Caki2 (cell line): ENCODE data around the gene CPNE8. TPM values are rescaled to one million over a fixed set of nuclear protein-coding genes. Genes with fewer than 3 reads are reported as not detected.

Experiments
- DNase-seq: peaks from one replicate; pipeline ENCODE4 v3.0.0-alpha.2; 2015; ENCODE audit warnings: low read depth
- in situ Hi-C: cut with HindIII; loops from 2 replicates; pipeline ENCODE4 v1.10.0; 2016; ENCODE audit warnings: low sequenced_read_pairs, low pct_unique_long_range_greater_than_20kb, mixed read lengths
- total RNA-seq: library from RNA; depleted of rRNA; stranded (reverse); fragments of >200 nt; shearing (Covaris generic); gene quantifications from 2 replicates; pipeline ENCODE4 v1.2.3, GENCODE V29; 2014; ENCODE audit warnings: low replicate concordance

Gene CPNE8
- total RNA-seq, 1 experiment from 2014 or later: 20.4 TPM

DNA sequence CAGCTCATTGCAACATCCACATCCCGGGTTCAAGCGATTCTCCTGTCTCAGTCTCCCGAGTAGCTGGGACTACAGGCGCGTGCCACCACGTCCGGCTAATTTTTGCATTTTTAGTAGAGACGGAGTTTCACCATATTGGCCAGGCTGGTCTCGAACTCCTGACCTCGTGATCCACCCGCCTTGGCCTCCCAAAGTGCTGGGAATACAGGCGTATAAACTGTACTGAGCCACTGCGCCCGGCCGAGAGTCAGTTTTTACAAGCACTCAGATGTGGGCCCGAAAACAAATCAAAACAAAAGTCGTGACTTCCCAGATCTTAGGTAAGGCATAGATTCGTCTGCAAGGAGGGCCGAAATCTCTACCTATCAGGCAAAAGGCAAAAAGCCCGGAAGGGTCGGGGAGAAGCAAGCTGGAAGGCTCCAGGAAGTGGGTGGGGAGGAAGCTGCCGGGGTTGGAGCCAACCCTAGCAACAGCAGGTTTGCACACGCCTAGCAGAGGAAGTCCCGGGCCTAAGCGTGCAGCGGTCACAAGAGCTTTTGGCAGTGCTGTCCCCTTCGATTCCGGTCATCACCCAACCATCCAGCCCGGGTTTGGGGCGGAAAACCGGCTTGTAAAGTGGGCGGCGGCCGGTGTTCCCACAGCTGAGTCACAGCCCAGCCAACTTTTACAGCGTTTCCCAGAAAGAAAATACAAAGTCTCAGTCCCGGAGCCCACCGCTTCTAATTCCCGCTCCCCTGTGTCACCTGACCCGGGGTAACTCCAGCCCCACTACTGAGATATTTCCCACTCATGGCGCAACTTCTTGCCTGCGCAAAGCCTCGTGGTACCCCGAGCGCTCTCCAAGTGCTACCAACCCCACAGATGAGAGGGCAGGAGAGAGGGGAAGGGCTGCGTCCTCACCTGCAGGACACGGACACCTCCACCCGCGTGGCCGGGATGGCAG is 583 bp downstream of the CPNE8 start:
- in situ Hi-C loops: no loop called here
- DNase-seq: peak; percentile 88

DNA sequence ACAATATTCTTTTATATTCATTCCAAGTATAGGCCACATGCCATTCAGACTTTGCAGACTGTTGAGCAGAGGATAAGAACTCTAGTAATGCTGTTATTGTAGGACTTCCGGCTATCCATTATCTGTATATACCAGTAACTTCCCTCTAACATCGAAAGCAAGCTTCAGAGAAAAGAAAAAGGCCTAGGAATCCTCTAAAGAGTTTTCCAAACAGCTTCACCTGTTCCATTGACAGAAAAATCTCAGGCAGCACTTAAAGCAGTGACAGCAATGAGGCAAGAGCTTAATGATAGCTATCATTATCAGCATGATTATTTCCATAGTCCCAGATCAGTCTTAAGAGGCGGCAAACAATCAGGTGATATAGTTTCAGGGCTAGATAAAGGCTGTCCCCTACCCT is 1.8 kb downstream of the CPNE8 start:
- in situ Hi-C loops: no loop called here
- DNase-seq: no peak

DNA sequence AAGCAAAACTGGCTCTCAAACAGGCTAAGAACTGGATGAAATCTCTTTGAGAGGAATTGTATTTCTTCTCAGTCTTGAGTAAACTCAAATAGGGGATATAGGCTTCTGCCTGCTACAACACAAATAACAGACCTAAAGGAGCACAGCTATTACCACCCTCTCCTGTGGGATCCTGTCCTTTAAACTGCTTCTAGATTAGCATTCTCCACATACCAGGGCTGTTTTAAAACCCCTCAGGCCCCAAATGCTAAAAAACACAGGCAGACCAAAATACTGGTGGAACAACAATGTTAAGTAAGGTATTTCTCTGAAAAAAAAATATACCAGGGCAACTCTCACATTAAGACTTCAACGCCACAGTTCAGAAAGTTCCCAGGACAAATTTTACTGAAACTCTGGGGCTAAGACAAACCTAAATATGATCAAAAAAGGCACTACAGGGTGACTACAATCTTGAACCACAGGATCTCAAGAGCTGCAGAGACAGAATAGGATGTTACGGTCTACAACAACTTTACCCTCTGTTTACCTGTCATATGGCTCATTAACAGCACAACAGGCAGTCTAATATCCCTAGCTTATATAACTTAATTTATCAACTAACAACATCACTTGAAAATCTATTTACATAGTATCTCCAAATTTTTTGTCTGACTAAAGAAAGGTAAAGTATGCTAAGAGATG is 7.2 kb downstream of the CPNE8 start:
- no peak for DNase-seq
- in situ Hi-C loops: no loop called here

DNA sequence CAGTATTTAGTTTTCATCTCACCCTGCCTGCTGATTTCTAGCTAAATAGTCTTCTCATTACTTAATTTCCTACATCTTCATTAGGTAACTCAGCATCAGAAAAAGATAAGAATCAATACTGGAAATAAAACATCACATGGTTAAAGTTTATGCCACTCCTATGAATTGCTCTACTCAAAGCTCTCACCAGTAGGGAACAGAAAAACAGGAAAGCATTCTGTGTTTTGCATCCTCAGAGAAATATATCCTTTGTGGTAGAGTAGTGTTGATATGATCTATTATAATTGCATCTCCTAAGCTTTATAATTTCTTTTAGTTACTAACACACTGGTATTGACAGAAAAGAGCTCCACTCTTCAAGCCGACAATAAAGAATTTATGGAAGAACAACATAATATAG is 9.9 kb downstream of the CPNE8 start:
- in situ Hi-C loops: no loop called here
- DNase-seq: no peak

DNA sequence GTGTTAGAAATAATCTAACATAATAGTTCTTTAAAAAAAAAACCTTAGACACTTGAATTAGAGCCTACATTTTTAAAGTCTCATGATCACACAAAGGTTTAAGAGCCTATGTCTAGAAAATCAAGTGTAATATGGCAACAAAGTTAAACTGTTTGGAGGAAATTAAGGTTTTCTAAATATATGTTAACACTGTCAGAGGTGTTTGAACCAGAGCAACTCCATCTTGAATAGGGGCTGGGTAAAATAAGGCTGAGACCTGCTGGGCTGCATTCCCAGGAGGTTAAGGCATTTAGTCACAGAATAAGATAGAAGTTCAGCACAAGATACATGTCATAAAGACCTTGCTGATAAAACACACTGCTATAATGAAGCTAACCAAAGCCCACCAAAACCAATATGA is 12.4 kb downstream of the CPNE8 start:
- DNase-seq: no peak
- in situ Hi-C loops: no loop called here

DNA sequence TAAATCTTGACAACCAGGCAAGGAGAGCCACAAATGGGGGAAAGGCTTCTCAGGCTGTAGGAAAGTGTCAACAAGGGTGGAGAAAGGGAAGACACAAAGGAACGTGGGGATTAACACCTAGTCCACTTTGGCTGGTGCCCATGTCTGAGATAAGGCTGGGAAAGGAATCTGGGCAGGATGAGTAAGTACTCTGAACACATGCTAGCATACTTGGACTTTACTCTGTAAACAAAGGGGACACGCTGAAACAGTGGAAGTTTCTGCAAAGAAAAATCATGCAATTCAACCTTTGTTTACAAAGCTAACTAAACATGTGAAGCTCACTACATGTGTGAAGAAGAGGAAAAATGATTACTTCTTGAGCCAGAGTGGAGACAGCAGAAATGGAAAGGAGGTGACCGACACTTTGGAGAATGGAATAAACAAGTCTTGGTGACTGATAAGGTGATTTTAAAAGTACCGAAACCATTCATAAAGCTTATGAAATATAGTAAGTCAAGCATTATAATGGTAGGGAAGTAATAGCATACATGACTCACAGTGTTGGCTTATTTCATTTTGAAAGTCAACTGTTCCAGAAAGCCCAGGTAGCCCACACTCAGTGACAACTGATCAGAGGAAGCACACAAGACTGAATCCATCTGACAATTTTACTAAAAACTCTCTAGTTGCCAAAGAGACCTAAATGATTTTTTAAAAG is 13.2 kb downstream of the CPNE8 start:
- peak; percentile 58 for DNase-seq
- in situ Hi-C loops: no loop called here

DNA sequence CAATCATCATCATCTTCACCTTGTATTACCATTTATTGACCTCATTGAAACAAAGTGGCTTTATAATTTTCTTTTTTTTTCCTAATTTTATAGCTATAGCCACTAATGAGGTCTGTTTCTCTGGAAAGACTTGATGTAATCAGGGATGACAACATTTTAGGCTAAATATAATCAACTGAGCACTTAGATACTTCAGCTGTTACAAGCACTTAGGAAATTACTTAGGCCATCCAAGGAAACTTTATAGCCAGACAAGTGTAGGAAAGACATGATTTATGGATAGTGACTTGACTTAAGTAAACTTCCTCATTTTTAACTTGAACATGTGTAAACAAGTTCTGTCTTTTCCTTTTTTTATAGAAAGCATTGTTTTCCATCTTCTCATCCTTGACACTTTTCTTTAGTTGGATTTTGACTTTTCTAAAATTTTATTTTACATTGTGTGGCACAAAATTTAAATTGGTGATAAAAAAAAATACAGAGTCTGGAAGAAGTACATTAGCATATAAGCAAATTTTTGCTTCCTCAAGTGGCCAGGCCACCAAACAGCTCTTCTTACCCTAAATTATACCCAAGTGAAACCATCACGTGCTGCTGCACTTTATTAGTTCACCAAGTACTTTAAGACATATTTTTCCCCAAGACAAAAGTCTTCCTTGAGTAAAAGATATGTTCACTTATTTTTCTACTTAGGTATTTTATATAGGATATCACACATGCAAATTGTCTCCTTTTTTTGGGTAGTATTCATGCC is 15.1 kb downstream of the CPNE8 start:
- in situ Hi-C loops: no loop called here
- DNase-seq: no peak

DNA sequence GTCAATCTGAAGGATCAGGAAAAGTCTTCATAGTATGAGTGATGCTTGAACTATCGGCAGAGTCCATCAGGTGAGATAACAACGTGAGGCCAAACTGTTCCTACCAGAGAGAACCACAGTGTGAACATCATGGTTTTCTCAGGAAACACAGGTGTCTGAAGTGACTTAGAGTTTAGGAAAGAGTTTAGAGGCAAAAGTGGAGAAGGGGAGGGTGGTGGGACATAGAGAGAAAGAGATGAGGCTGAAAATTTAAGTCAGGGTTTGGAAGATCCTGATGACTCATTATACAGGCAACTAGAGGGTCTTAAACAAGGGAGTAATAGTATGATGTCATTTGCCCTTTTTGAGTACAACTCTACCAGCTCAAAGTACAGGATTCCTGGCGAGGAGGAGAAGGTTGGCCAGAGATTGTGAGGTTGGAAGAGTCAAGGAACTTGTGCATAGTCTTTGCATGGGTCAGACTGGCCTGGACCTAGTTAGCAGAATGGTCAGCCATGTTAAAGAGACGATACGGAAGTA is 16.0 kb downstream of the CPNE8 start:
- in situ Hi-C loops: no loop called here
- DNase-seq: no peak

DNA sequence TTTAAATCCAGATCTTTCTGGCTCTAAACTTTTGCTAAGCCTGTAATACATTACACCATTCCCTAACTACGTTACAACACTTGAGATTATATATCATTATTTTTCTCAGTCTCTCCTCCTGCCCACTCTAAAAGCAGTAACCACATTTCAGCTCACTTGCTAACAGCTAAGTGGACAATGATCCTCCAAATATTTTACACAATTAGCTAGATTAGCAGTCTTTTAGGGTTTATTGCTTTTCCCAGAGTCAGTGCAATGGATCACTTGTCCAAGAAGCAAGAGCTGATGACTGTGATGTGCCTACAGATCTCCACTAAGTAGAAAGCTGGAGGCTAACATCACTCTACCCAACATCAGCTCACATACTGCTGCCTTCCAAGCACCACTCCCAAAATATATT is 17.6 kb downstream of the CPNE8 start:
- DNase-seq: no peak
- in situ Hi-C loops: no loop called here

DNA sequence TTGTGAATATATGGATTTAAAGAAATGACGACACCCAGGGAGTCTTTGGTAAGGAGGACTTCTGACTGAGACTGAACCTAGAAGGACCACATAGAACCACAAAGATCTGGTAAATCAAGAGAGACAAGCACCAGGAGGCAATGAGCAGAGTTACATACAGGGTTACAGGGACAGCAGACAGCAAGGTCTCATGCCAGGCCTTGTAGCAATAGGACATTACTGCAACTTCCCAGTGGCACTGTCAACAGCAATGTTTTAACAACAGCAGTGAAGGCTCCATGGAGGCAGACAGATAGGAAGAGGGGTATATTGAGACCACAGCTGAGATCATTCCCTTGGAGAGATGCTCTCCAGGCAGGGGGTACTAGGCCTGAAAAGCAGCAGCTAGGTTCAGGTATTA is 18.5 kb downstream of the CPNE8 start:
- in situ Hi-C loops: no loop called here
- DNase-seq: no peak

DNA sequence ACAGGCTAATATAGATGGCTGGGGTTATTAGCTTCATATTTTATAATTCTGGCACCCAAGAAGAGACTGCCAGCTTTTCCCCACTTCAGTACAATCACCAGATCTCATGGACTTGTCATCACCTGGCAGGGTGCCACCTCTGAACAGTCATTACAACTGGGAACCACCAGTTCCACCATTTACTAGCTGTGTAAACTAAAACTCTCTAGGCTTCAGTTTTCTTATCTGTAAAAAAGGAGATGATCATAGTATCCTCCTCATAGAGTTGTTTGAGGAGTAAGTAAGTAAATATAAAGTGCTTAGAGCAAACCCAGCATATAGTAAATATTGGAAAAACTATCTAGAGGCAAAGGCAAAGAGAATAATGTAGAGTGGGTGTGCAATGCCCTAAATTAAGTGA is 19.3 kb downstream of the CPNE8 start:
- DNase-seq: peak; percentile 57
- in situ Hi-C loops: no loop called here

DNA sequence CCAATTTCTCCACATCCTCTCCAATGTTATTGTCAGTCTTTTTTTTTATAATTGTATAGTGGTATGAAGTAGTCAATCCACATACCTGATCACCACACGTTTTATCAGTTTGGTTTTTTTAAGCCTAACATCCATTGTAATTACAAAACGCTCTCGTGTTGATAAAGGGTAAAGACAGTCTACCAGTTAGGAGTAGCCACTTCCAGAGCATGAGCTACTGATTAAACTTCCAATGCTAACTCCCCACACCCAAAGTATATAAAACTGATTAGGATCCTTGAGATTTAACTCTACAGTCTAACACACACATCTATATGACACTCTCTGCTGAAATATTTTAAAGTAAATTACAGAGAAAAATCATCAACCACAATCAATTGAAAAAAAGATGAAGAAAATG is 20.7 kb downstream of the CPNE8 start:
- DNase-seq: no peak
- in situ Hi-C loops: no loop called here

DNA sequence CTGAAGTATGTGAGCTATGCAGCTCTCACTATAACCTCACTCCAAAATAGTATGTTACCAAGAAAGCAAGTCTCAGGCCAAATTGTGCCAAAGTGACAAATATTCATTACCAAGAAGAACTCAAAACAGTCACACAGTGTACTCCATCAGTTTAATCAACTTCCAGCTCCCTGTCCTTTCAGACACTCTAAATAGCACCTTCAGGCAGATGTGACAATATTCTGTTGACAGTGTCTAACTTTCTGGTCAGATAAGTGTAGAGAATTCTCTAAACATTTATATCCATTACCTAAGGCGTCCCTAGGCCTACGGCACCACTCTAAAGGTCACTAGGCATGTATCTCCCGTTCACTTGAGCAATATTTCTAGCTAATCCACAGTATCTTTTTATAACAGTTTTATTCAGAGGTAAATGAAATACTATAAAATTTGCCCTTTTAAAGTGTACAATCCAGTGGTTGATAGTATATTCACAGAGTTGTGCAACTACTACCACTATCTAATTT is 21.7 kb downstream of the CPNE8 start:
- DNase-seq: no peak
- in situ Hi-C loops: no loop called here

DNA sequence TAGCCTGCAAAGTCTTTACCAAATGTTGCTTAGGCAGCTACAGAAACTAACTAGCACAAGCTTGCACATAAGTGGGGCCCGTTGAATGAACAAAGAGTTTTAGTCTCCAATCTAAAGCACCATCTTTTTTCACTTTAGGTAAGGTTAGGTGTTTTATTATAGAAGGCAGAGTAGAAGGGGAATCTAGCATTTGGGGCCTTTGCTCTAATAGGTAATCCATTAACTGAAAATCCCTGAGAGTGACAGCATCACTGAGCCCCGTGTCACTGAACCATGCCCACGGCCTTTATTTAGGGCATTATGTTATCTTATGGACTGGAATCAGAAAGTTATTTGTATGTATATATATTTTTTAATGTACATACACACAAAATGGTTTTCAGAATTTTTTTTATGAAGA is 25.1 kb downstream of the CPNE8 start:
- in situ Hi-C loops: no loop called here
- DNase-seq: peak; percentile 44

DNA sequence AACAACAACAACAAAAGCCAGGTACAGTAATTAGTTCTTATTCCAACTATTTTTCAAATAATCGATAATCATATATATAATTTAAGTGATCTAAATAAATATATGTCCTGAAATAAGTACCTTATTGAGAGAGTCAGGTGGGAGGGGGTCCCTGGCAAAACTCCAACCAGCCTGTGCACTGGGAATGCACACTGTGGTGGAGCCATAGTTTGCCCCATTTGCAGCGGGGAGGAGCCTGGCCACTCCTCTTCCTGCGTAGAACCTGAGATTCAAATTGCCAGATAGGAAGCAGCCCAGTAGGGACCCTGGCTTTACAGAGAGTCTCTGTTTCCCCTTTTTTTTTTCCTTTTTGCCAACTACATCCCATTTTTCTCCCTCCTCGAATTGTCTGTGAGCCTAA is 26.4 kb downstream of the CPNE8 start:
- in situ Hi-C loops: no loop called here
- DNase-seq: peak; percentile 48

DNA sequence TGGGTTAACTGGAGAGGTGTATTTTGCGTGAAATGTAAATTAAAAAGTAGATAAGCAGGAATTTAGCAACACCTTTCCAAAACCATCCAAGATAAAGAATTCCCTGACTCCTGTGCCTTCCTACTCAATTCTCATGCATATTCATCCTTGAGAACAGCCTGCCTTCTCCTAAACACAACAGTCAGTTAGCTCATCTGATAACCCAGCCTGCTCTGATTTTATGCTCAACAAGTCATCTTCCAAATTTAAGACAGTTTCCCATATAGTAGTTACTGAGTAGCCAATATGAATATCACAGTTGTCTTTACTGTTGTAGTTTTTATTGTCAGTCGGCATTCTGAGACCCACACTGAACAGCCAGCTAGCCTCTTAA is 27.1 kb downstream of the CPNE8 start:
- in situ Hi-C loops: no loop called here
- peak; percentile 41 for DNase-seq

DNA sequence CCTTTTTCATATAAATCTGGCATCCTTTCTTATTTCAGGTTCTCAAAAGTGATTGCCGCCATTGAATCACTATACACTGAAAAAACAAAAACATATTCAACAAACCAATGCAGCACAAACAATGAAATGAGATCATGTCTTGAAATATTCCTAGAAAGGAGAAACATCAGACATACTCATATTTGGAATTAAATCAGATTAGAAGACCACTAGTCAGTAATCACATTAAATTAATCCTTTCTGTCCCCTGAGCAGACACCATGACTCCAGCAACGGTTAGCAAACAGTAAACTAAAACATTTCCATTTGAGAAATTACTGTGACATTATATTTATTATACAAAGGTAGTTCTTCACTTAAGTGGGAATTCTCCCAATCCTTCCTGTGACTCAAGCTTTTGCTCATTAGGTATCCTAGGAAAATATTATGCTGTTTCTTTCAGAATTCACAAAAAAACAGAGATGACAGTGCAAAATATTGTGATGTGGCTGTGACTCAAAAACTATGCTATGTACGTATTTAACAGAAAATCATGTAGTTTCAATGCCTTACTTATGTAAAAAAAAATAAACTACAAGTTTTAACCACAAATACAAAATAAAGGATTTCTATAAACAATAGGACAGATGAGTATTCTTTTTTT is 29.7 kb downstream of the CPNE8 start:
- in situ Hi-C loops: no loop called here
- DNase-seq: peak; percentile 46

DNA sequence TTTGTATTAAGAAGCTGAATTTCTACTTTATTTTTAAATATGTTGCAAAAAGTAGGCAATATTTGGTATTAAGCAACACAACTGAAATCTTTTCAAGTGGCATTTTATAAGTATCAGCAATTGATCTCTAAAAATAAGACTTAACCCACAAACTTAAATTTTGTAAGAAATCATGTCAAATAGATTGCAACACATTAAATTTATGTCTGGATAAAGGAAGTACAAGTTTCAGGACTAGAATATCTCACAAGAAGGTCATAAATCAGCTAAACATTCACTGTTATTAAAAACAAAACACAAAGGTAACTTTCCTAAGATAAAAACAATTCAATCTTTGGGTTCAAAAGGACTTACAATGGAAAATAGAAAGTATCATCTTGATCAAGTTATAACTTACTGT is 32.8 kb downstream of the CPNE8 start:
- in situ Hi-C loops: no loop called here
- DNase-seq: no peak
